Gastroesophageal sphincter (tissue), 3 donors: Measurements from ENCODE around the gene ETFA.

Source experiments
- CTCF ChIP-seq, 4 experiments: fragments of 200-600 bp in 2 of 4; fragments of 450-650 bp in 2 of 4; sonication (generic) in 1 of 4; IDR thresholded peaks; one replicate each; pipeline ENCODE4 v1.5.1; 2017 to 2019; ENCODE audit warnings: antibody characterized with exemption in 4 of 4, mild to moderate bottlenecking in 2 of 4, moderate library complexity in 2 of 4
- POLR2A ChIP-seq, 2 donors: fragments of 450-650 bp; IDR thresholded peaks; one replicate each; pipeline ENCODE4 v1.6.1; 2017; ENCODE audit warnings: antibody characterized with exemption in 2 of 2, mild to moderate bottlenecking in 2 of 2, moderate library complexity in 1 of 2
- POLR2AphosphoS5 ChIP-seq: sonication (generic); formaldehyde crosslinking; IDR thresholded peaks from one replicate; pipeline ENCODE4 v1.6.1; 2017; ENCODE audit warnings: antibody characterized with exemption

- TF ChIP-seq POLR2A (IDR thresholded peaks at IDR 0.05) (no peak), CTCF (IDR thresholded peaks at IDR 0.05) (no peak), POLR2AphosphoS5 (no peak)
Measured at GRCh38 chr15:76169911-76170800, 141.1 kb downstream of the ETFA start.
